Smooth muscle cell (in vitro differentiated cells): ENCODE measurements around the gene KRT74. TPM values are rescaled to one million over a fixed set of nuclear protein-coding genes. Genes with fewer than 3 reads are reported as not detected.

Experiments used
- DNase-seq: peaks from one replicate; lab custom pipeline; 2025; ENCODE audit not compliant: unreplicated experiment; lab: John Stamatoyannopoulos, UW
- H2AFZ ChIP-seq: fragments of 200-600 bp; sonication (generic); 2 replicates; pipeline ENCODE4 v1.6.0; 2016; ENCODE audit warnings: antibody characterized with exemption, low read depth, mild to moderate bottlenecking
- H3F3A ChIP-seq: fragments of 200-600 bp; sonication (generic); 2 replicates; pipeline ENCODE4 v1.6.0; 2017; ENCODE audit warnings: antibody characterized with exemption, low read depth
- H3K27ac ChIP-seq: fragments of 200-600 bp; sonication (generic); 2 replicates; pipeline ENCODE4 v1.5.1; 2016; ENCODE audit warnings: low read depth, mild to moderate bottlenecking
- H3K27me3 ChIP-seq: fragments of 200-600 bp; sonication (generic); 2 replicates; pipeline ENCODE4 v1.6.1; 2016; ENCODE audit warnings: low read depth, mild to moderate bottlenecking
- H3K36me3 ChIP-seq: fragments of 200-600 bp; sonication (generic); 2 replicates; pipeline ENCODE4 v1.5.1; 2016; ENCODE audit warnings: low read depth
- H3K4me1 ChIP-seq: fragments of 200-600 bp; sonication (generic); 2 replicates; pipeline ENCODE4 v1.5.1; 2016; ENCODE audit warnings: low read depth
- H3K4me2 ChIP-seq: fragments of 200-600 bp; sonication (generic); 2 replicates; pipeline ENCODE4 v1.6.0; 2016; ENCODE audit warnings: mild to moderate bottlenecking
- H3K4me3 ChIP-seq: fragments of 200-600 bp; sonication (generic); 2 replicates; pipeline ENCODE4 v1.5.1; 2016; ENCODE audit warnings: mild to moderate bottlenecking
- H3K79me2 ChIP-seq: fragments of 200-600 bp; sonication (generic); 2 replicates; pipeline ENCODE4 v1.6.0; 2016; ENCODE audit warnings: low read depth, mild to moderate bottlenecking
- H3K9ac ChIP-seq: fragments of 200-600 bp; sonication (generic); 2 replicates; pipeline ENCODE4 v1.6.0; 2016; ENCODE audit warnings: low read depth
- H3K9me3 ChIP-seq: fragments of 200-600 bp; sonication (generic); replicated peaks from 2 replicates; pipeline ENCODE4 v1.5.1; 2016; ENCODE audit warnings: low read depth
- H4K20me1 ChIP-seq: fragments of 200-600 bp; sonication (generic); 2 replicates; pipeline ENCODE4 v1.6.0; 2016; ENCODE audit warnings: low read depth
- CTCF ChIP-seq: fragments of 200-600 bp; sonication (generic); IDR thresholded peaks from 2 replicates; pipeline ENCODE4 v1.5.1; 2017; ENCODE audit warnings: borderline replicate concordance, mild to moderate bottlenecking, antibody characterized with exemption; ENCODE audit not compliant: insufficient read depth, poor library complexity, severe bottlenecking
- WGBS: methylation state at CpG from one replicate; pipeline ENCODE4 v1.1.7; 2016; ENCODE audit warnings: low lambda C conversion rate; 5-methylcytosine and 5-hydroxymethylcytosine counted together
- polyA plus RNA-seq: library from polyadenylated mRNA; unstranded; fragments of >200 nt; fragmentation: Nextera tagmentation; extraction: Ambion mirVana; gene quantifications from 2 replicates; pipeline ENCODE4 v1.2.1, GENCODE V29; 2016
- total RNA-seq: library from RNA; depleted of rRNA; stranded (reverse); fragments of >200 nt; gene quantifications from 2 replicates; pipeline ENCODE4 v1.2.3, GENCODE V29; 2014

The KRT74 gene
- total and polyA plus RNA-seq, 2 experiments from 2014 or later: not detected

DNA sequence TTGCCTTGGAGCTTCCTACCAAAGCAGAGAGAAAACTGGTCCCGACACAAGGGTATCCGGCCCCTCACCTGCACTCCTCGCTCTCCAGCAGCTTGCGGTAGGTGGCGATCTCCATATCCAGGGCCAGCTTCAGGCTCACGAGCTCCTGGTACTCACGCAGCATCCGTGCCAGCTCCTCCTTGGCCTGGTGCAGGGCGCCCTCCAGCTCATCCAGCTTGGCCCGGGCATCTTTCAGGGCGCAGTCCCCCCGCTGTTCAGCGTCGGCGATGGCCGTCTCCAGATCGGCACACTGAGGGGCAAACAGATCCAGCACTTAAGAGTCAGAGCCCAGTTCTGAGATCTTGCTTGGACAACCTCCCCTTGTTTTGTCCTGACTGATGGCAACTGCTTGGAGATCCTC is 13.9 kb upstream of the KRT74 start:
- no peak overlapping the region for H3K27ac ChIP-seq
- H3F3A ChIP-seq: no peaks in the 10 kb centered on the region
- H3K9me3 ChIP-seq: no peaks in the 10 kb centered on the region
- WGBS: 89% methylated on average over 17 of the region's 17 CpGs
- no peak for TF ChIP-seq CTCF
- no peak overlapping the region for H3K4me3 ChIP-seq
- no peaks in the 10 kb centered on the region for H3K79me2 ChIP-seq
- no peaks in the 10 kb centered on the region for H3K4me1 ChIP-seq
- H4K20me1 ChIP-seq: no peaks in the 10 kb centered on the region
- no peaks in the 10 kb centered on the region for H3K36me3 ChIP-seq
- no peak overlapping the region for H3K4me2 ChIP-seq
- DNase-seq: no peak
- no peak overlapping the region for H2AFZ ChIP-seq
- H3K27me3 ChIP-seq: no peaks in the 10 kb centered on the region
- H3K9ac ChIP-seq: no peak overlapping the region

GRCh38 chr12:52585946-52586345 is 12.3 kb upstream of the KRT74 start:
- H3K79me2 ChIP-seq: no peaks in the 10 kb centered on the region
- H3K27me3 ChIP-seq: no peaks in the 10 kb centered on the region
- H3K36me3 ChIP-seq: no peaks in the 10 kb centered on the region
- no peaks in the 10 kb centered on the region for H3F3A ChIP-seq
- H2AFZ ChIP-seq: no peak overlapping the region
- H3K27ac ChIP-seq: no peak overlapping the region
- H4K20me1 ChIP-seq: no peaks in the 10 kb centered on the region
- no peaks in the 10 kb centered on the region for H3K9me3 ChIP-seq
- H3K9ac ChIP-seq: no peak overlapping the region
- no peaks in the 10 kb centered on the region for H3K4me1 ChIP-seq
- DNase-seq: no peak
- H3K4me2 ChIP-seq: no peak overlapping the region
- no peak overlapping the region for H3K4me3 ChIP-seq
- no peak for TF ChIP-seq CTCF
- WGBS: 71% methylated on average over 9 of the region's 9 CpGs

DNA sequence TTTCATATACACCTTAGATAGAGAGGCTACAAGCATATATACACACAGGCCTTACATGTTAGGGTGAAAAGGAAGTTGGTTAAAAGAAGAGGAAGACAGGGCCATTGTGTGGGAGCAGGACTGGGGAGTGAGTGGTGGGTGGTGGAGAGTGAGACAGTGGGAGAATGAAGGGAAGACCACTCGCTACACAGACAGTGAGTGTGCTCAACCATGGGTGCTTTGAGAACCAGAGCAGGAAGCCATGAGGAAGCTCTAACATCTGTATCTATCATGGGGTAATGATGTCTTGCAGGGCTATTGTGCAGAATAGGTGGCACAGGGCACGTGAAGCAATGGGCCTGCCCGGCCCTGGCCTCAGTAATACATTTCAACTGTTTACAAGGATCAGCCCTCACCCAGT is 11.4 kb upstream of the KRT74 start:
- no peaks in the 10 kb centered on the region for H3K9me3 ChIP-seq
- TF ChIP-seq CTCF: no peak
- no peaks in the 10 kb centered on the region for H3K79me2 ChIP-seq
- no peaks in the 10 kb centered on the region for H3F3A ChIP-seq
- H3K36me3 ChIP-seq: no peaks in the 10 kb centered on the region
- H2AFZ ChIP-seq: no peak overlapping the region
- H3K4me1 ChIP-seq: no peaks in the 10 kb centered on the region
- H3K27me3 ChIP-seq: no peaks in the 10 kb centered on the region
- H3K9ac ChIP-seq: no peak overlapping the region
- 88% methylated on average over 3 of the region's 3 CpGs for WGBS
- no peak for DNase-seq
- H3K4me2 ChIP-seq: no peak overlapping the region
- H3K27ac ChIP-seq: no peak overlapping the region
- no peaks in the 10 kb centered on the region for H4K20me1 ChIP-seq
- H3K4me3 ChIP-seq: no peak overlapping the region

DNA sequence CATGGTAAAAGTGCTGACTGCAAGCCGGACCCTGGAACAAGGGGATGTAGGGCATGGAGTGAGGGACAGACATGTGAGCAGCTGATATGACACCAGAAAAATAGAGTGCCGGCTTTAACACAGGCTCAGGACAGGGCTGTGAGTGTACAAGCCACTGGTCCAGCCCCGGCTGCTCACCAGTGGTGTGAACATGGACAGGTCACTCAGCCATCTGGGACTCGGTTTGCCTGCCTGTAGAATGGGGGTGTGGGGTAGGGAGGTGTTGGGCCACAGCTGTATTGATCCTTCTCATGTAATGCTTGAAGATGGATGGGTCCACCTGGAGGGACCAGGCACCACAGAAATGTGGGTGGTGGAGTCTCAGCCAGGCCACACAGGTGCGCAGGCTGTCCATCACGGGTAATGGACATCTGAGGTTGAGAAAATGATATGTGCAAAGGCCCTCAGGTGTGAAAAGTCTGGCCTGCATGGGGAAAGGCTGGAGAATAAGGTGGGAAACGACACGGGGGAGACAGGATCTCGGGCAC is 10.6 kb upstream of the KRT74 start:
- Histone ChIP-seq H3K4me2 (no peak overlapping the region), H3K4me1 (no peaks in the 10 kb centered on the region), H3K9ac (no peak overlapping the region), H3K9me3 (no peaks in the 10 kb centered on the region), H3K27me3 (no peaks in the 10 kb centered on the region), H3K79me2 (no peaks in the 10 kb centered on the region), H3F3A (no peaks in the 10 kb centered on the region), H3K36me3 (no peaks in the 10 kb centered on the region), H2AFZ (no peak overlapping the region), H4K20me1 (no peaks in the 10 kb centered on the region), H3K27ac (no peak overlapping the region), H3K4me3 (no peak overlapping the region)
- no peak for DNase-seq
- WGBS: 87% methylated on average over 9 of the region's 9 CpGs
- TF ChIP-seq CTCF: no peak
